HUES6 (cell line): ENCODE measurements around the gene EGFL7.
"Not testable (repeated sequence)": the region's sequence is repeated elsewhere in the genome, so short reads cannot be mapped to it uniquely, and the experiment has no call there.

Experiments used
- H3K27ac ChIP-seq: 2 replicates; pipeline ENCODE4 v1.7.0; 2013; ENCODE audit warnings: low read depth, mild to moderate bottlenecking, low read length, inconsistent platforms
- H3K27me3 ChIP-seq: 2 replicates; pipeline ENCODE4 v1.6.1; 2013; ENCODE audit warnings: low read length; ENCODE audit not compliant: control insufficient read depth, insufficient read depth
- H3K36me3 ChIP-seq: 2 replicates; pipeline ENCODE4 v1.6.1; 2013; ENCODE audit warnings: low read length; ENCODE audit not compliant: control insufficient read depth, insufficient read depth
- H3K4me1 ChIP-seq: 2 replicates; pipeline ENCODE4 v1.6.1; 2013; ENCODE audit warnings: low read length; ENCODE audit not compliant: control insufficient read depth, insufficient read depth
- H3K4me3 ChIP-seq: 2 replicates; pipeline ENCODE4 v1.5.1; 2013; ENCODE audit warnings: low read depth, low read length
- H3K9ac ChIP-seq: one replicate; pipeline ENCODE4 v1.6.1; 2013; ENCODE audit warnings: mild to moderate bottlenecking, low read length
- H3K9me3 ChIP-seq: 2 replicates; pipeline ENCODE4 v1.6.1; 2013; ENCODE audit warnings: low read depth, low read length; ENCODE audit not compliant: control insufficient read depth, insufficient read depth

Gene EGFL7

DNA sequence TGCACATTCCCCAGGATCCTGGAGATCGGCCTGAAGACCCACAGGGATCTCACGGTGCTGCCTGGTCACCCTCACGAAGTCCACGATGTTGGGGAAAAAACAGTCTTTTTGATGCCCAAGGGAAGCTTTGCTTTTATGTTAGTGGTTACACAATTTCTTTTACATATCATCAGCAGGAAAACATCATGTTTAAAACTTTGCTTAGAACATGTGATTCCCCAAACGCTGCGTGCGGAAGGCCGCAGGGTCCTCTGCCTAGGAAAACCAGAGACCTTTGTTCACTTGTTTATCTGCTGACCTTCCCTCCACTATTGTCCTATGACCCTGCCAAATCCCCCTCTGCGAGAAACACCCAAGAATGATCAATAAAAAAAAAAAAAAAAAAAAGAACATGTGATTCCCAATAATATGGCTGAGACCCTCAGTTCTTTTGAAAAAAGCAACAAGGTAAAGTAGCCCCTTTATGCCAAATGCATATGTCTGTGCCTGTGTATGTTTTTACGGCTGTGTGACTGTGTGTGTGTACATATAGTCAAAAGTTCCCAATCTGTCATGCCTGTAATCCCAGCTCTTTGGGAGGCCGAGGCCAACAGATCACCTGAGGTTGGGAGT lies 36.0 kb downstream of the EGFL7 start:
- H3K27me3 ChIP-seq: peaks cover 14% of the 10 kb centered on the region; the same call in 1 of the 2 replicates
- peaks cover 14% of the 10 kb centered on the region for H3K4me1 ChIP-seq
- H3K36me3 ChIP-seq: no peaks in the 10 kb centered on the region
- H3K27ac ChIP-seq: no peak overlapping the region
- H3K9ac ChIP-seq: no peak overlapping the region
- no peaks in the 10 kb centered on the region for H3K9me3 ChIP-seq
- no peak overlapping the region for H3K4me3 ChIP-seq

DNA sequence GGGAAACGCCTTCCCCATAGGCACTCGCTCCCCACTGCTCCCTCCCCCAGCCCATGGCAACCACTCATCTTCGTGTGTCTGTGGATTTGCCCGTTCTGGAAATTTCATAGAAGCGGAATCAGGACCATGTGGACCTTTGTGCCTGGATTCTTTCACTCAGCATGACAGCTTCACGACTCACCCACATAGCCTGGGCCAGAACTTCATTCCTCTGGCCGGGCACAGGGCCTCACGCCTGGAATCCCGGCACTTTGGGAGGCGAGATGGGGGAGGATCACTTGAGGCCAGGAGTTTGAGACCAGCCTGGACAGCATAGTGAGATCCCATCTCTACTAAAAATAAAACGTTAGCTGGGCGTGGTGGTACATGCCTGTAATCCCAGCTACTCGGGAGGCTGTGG lies 37.6 kb downstream of the EGFL7 start:
- peaks cover 14% of the 10 kb centered on the region; the same call in 1 of the 2 replicates for H3K27me3 ChIP-seq
- no peak overlapping the region for H3K27ac ChIP-seq
- H3K4me3 ChIP-seq: no peak overlapping the region
- no peak overlapping the region for H3K9ac ChIP-seq
- H3K36me3 ChIP-seq: no peaks in the 10 kb centered on the region
- peaks cover 11% of the 10 kb centered on the region for H3K4me1 ChIP-seq
- H3K9me3 ChIP-seq: no peaks in the 10 kb centered on the region

- H3K9me3 ChIP-seq: no peaks in the 10 kb centered on the region
- H3K27me3 ChIP-seq: peaks cover 17% of the 10 kb centered on the region; the same call in 1 of the 2 replicates
- no peaks in the 10 kb centered on the region for H3K36me3 ChIP-seq
- H3K4me3 ChIP-seq: peak overlapping the region; percentile 33; the same call in 1 of the 2 replicates
- H3K9ac ChIP-seq: no peak overlapping the region
- H3K4me1 ChIP-seq: peaks cover 11% of the 10 kb centered on the region
- no peak overlapping the region for H3K27ac ChIP-seq
Observed at GRCh38 chr9:136700959-136701667, 38.4 kb downstream of the EGFL7 start.

GRCh38 chr9:136701668-136702053 lies 38.9 kb downstream of the EGFL7 start:
- peaks cover 11% of the 10 kb centered on the region for H3K4me1 ChIP-seq
- no peaks in the 10 kb centered on the region for H3K36me3 ChIP-seq
- peaks cover 17% of the 10 kb centered on the region; the same call in 1 of the 2 replicates for H3K27me3 ChIP-seq
- no peaks in the 10 kb centered on the region for H3K9me3 ChIP-seq
- H3K27ac ChIP-seq: no peak overlapping the region
- H3K9ac ChIP-seq: no peak overlapping the region
- H3K4me3 ChIP-seq: peak overlapping the region; percentile 33; the same call in 1 of the 2 replicates

DNA sequence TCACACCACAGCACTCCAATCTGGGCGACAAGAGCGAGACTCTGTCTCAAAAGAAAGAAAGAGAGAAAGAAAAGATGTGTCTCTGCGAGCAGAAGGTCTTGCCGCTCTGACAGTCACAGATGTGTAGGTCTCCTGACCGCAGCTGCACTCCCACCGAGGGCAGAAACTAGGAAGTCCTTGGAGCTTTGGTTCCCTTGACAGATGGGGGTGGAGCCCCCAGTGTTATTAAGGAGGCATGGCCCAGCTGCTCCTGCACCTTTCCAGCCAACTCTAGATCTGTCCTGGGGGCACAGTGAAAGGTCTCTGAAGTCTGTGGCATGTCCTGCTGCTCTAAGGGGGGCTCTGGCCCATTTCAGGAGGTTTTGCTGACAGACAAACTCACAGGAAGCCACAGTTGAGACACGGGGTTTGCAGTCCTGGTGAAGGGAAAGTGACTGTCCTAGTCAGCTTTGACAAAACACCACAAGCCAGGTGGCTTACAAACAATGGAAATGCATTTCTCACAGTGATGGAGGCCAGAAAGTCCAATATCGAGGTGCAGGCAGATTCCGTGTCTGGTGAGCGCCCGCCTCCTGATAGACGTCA lies 40.7 kb downstream of the EGFL7 start:
- Histone ChIP-seq H3K9me3 (no peaks in the 10 kb centered on the region), H3K27me3 (peaks cover 17% of the 10 kb centered on the region; the same call in 1 of the 2 replicates), H3K36me3 (no peaks in the 10 kb centered on the region), H3K27ac (no peak overlapping the region), H3K4me1 (peaks cover 8% of the 10 kb centered on the region), H3K9ac (no peak overlapping the region), H3K4me3 (no peak overlapping the region)

GRCh38 chr9:136704741-136705140 lies 42.0 kb downstream of the EGFL7 start:
- peaks cover 17% of the 10 kb centered on the region; the same call in 1 of the 2 replicates for H3K27me3 ChIP-seq
- H3K36me3 ChIP-seq, H3K4me1 ChIP-seq, H3K27ac ChIP-seq, H3K9ac ChIP-seq, H3K4me3 ChIP-seq, H3K9me3 ChIP-seq: not testable (repeated sequence)

DNA sequence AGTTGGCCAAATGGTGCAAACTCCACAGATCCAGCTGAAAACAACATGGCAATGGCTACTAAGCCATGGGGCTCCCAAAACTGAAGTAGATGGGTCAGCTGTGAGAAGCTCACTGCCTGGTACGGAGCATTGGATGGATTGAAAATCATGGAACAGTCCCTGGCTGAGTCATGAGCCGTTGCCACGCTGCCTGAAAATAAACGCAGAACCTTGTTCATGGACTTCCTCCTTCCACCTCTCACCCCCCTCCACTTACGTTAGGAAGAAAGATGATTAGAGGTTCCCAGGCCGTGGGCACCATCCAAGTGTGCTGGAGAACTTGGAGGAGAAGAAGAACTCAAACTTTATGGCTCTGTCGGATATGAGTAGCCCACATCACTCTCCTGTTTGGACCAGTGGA lies 42.8 kb downstream of the EGFL7 start:
- H3K4me1 ChIP-seq: peaks cover 8% of the 10 kb centered on the region
- no peak overlapping the region for H3K4me3 ChIP-seq
- peaks cover 16% of the 10 kb centered on the region; the same call in 1 of the 2 replicates for H3K27me3 ChIP-seq
- H3K36me3 ChIP-seq: no peaks in the 10 kb centered on the region
- H3K27ac ChIP-seq: no peak overlapping the region
- no peak overlapping the region for H3K9ac ChIP-seq
- H3K9me3 ChIP-seq: no peaks in the 10 kb centered on the region

DNA sequence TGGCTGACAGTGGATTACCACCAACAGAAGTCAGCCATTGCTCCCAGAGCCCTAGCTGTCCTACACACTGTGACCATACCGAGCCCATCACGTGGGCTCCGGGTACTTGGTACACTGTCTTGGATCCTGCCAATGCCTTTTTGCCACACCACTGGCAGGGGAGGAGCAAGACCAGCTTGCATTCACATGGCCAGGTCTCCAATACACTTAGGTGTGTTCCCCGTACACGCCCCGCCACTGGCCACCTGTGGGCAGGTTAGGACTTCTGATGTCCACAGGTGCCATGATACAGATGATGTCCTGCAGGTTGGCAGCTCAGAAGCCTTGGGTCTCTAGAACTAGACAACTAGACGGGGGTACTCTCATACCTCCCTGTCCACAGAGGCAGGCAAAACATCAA lies 44.3 kb downstream of the EGFL7 start:
- Histone ChIP-seq H3K27ac (no peak overlapping the region), H3K4me3 (no peak overlapping the region), H3K27me3 (peaks cover 12% of the 10 kb centered on the region; the same call in 1 of the 2 replicates), H3K9me3 (no peaks in the 10 kb centered on the region), H3K4me1 (no peaks in the 10 kb centered on the region), H3K9ac (no peak overlapping the region), H3K36me3 (no peaks in the 10 kb centered on the region)

- Histone ChIP-seq H3K36me3 (no peaks in the 10 kb centered on the region), H3K27me3 (peaks cover 12% of the 10 kb centered on the region; the same call in 1 of the 2 replicates), H3K4me1 (no peaks in the 10 kb centered on the region), H3K9ac (no peak overlapping the region), H3K4me3 (no peak overlapping the region), H3K27ac (no peak overlapping the region), H3K9me3 (no peaks in the 10 kb centered on the region)
Observed at GRCh38 chr9:136707849-136708517, 45.3 kb downstream of the EGFL7 start.

DNA sequence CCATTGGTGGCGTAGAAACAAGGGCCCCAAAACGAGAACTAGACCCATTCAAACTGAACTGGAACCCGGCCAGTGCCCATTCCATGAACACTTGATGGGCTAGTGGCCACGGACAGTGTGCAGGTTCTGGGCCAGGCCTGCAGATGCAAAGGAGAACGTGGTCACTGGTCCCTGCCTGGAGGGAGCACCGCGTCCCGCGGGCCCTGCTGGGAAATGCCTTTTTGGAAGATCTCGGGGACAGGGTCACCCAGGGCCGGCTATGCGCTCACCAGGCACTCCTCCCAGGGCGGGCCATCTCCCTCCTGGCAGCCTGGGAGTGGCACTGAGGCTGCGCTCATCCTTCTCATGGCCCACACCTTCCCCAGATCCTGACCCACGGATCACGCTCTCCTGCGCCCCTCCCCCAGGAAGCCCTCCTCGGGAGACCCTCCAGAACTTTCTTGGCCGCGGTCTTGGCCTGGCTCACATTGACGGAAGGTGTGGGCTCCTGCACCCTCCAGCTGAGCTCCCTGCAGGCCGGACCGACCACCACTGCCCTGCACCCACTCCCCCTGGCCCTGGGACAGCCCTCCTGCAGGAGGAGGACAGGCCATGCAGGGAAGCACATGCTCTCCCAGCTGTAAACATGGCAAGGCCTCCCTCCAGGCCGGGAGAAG lies 46.9 kb downstream of the EGFL7 start:
- Histone ChIP-seq H3K4me3 (no peak overlapping the region), H3K4me1 (peaks cover 11% of the 10 kb centered on the region), H3K27ac (no peak overlapping the region), H3K9me3 (no peaks in the 10 kb centered on the region), H3K36me3 (no peaks in the 10 kb centered on the region; the same call in 1 of the 2 replicates), H3K27me3 (peaks cover 12% of the 10 kb centered on the region; the same call in 1 of the 2 replicates), H3K9ac (no peak overlapping the region)
